ENCODE measurements around the gene RNASEH2B. TPM values are rescaled to one million over a fixed set of nuclear protein-coding genes. Genes with fewer than 3 reads are reported as not detected.

The RNASEH2B gene
- total RNA-seq, 1 experiment from 2014 or later: 60.2 TPM

DNA sequence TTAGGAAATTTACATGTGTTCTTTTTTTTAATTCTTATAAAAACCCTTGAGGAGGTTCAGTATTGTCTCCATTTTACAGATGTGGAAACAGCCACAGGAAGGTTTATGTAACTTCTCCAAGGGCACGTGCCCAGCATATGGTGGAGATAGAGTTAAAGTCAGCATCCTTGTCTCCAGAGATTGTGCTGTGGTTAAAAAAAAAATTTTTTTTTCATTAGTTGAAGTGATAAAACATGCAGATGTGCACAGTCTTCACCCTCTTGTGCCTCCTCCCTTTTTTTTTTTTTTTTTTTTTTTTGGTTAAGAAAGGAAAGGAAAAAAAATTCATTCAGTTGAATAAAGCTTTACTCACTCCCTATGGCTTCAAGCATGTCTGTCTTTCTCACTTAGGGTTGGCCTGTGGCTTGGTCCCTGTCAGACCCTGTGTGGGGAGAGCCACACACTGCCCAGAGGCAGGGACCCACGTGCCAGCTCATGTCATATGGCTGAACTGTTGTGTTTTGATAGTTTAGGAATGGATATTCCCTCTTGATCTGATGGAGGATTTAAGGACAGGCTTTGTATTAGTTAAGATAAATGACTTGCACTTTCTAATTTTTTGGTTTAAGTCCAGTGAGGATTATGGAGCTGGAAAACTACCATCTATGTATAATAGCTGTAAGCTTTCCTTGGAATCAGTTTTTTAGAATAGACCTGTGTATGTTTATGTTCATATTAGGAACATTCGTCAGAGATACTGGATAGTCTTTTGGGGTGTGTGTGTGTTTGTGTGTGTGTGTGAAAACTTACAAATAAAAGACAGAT lies 19.3 kb downstream of the RNASEH2B start:
- no peak overlapping the region for H3K4me3 Mint-ChIP-seq (ENCODE audit: unreplicated experiment)
- peaks cover 8% of the 10 kb centered on the region; the same call in 1 of the 2 replicates for H3K9me3 ChIP-seq
- peaks cover 16% of the 10 kb centered on the region for H3K9me3 Mint-ChIP-seq (ENCODE audit: unreplicated experiment)
- no peaks in the 10 kb centered on the region for H3K36me3 Mint-ChIP-seq (ENCODE audit: insufficient read depth, unreplicated experiment)
- intact Hi-C loops (cut with micrococcal nuclease; ENCODE audit: unreplicated experiment): no loop called here
- CTCF ChIA-PET: no interaction called here
- H3K4me3 ChIP-seq (ENCODE audit: low read depth, low read length): no peak overlapping the region
- no peak overlapping the region for H3K27ac Mint-ChIP-seq (ENCODE audit: unreplicated experiment)
- no peaks in the 10 kb centered on the region for H3K4me1 ChIP-seq
- no TSS peak for BruUV-seq (replicated peaks)
- POLR2A ChIA-PET: no interaction called here
- no peak for DNase-seq
- no peaks in the 10 kb centered on the region for H3K36me3 ChIP-seq (ENCODE audit: control insufficient read depth, insufficient read depth, low read length)
- H3K27me3 Mint-ChIP-seq (ENCODE audit: insufficient read depth, unreplicated experiment): no peaks in the 10 kb centered on the region
- H3K4me1 Mint-ChIP-seq (ENCODE audit: low read depth, unreplicated experiment): no peaks in the 10 kb centered on the region
- TF ChIP-seq, protein P1, sequence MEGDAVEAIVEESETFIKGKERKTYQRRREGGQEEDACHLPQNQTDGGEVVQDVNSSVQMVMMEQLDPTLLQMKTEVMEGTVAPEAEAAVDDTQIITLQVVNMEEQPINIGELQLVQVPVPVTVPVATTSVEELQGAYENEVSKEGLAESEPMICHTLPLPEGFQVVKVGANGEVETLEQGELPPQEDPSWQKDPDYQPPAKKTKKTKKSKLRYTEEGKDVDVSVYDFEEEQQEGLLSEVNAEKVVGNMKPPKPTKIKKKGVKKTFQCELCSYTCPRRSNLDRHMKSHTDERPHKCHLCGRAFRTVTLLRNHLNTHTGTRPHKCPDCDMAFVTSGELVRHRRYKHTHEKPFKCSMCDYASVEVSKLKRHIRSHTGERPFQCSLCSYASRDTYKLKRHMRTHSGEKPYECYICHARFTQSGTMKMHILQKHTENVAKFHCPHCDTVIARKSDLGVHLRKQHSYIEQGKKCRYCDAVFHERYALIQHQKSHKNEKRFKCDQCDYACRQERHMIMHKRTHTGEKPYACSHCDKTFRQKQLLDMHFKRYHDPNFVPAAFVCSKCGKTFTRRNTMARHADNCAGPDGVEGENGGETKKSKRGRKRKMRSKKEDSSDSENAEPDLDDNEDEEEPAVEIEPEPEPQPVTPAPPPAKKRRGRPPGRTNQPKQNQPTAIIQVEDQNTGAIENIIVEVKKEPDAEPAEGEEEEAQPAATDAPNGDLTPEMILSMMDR (IDR thresholded peaks at IDR 0.05; ENCODE audit: insufficient read depth in 1 of 2, low read depth in 1 of 2, low read length in 1 of 2, severe bottlenecking in 1 of 2, unreplicated experiment in 1 of 2): no peak
- no peaks in the 10 kb centered on the region for H3K27me3 ChIP-seq (replicated peaks; ENCODE audit: control insufficient read depth, insufficient read depth, low read length)

DNA sequence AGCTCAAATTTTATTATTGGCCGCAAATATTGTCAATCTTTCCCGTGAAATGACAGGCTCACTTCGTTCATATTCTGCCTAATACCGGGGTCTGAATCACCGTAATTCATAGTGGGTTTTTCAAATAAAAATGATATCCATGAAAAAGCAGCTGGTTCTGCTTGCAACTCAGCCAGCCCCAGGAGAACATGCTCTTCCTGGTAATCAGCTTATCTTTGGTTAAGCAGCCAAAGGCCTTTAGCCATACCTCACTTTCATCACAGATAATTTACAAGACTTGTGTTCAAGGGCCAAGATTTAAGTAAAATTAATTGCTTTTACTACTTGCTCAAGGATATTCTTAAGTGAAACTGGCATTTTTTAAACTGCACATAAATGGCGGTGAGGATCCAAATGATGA lies 22.5 kb downstream of the RNASEH2B start:
- TF ChIP-seq, protein P1 (IDR thresholded peaks at IDR 0.05; ENCODE audit: insufficient read depth in 1 of 2, low read depth in 1 of 2, low read length in 1 of 2, severe bottlenecking in 1 of 2, unreplicated experiment in 1 of 2): no peak
- Histone ChIP-seq H3K36me3 (ENCODE audit: control insufficient read depth, insufficient read depth, low read length) (no peaks in the 10 kb centered on the region), H3K4me1 (no peaks in the 10 kb centered on the region), H3K9me3 (no peaks in the 10 kb centered on the region), H3K27me3 (replicated peaks; ENCODE audit: control insufficient read depth, insufficient read depth, low read length) (no peaks in the 10 kb centered on the region), H3K4me3 (ENCODE audit: low read depth, low read length) (no peak overlapping the region)
- CTCF ChIA-PET: no interaction called here
- no TSS peak for BruUV-seq (replicated peaks)
- Mint-ChIP-seq H3K9me3 (ENCODE audit: unreplicated experiment) (peaks cover 15% of the 10 kb centered on the region), H3K36me3 (ENCODE audit: insufficient read depth, unreplicated experiment) (peaks cover 8% of the 10 kb centered on the region), H3K4me3 (ENCODE audit: unreplicated experiment) (no peak overlapping the region), H3K4me1 (ENCODE audit: low read depth, unreplicated experiment) (no peaks in the 10 kb centered on the region), H3K27me3 (ENCODE audit: insufficient read depth, unreplicated experiment) (no peaks in the 10 kb centered on the region), H3K27ac (ENCODE audit: unreplicated experiment) (no peak overlapping the region)
- intact Hi-C loops (cut with micrococcal nuclease; ENCODE audit: unreplicated experiment): no loop called here
- DNase-seq: no peak
- POLR2A ChIA-PET: no interaction called here

DNA sequence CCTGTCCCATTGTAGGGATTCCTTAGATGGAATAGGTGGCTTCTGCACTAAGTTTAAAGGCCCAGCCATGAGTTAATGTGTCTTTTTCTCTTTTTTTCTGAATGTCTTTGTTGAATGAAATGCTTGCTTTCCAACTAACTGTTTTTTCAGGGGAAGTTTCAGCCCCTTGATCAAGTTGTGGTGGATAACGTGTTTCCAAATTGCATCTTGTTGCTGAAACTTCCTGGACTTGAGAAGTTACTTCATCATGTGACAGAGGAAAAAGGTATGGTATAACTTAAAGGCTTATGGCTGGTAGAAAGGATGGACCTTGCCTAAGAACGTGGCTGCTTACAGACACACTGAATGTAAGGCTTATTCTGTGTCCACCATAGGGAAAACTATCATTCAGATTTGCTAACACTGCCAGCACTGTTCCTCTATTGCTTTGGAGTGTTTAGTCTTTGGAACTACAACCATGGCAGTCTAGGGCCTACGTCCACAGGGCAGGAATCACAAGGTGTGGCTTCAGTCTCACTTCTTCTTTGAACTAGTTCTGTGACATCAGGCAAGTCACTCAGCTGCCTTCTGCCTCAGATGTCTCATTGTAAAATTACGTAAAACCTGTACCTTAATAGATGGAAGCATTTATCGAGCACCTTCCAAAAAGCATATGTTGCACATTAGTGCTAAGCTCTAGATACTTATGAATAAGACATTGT lies 25.3 kb downstream of the RNASEH2B start:
- CTCF ChIA-PET: no interaction called here
- Histone ChIP-seq H3K9me3 (peaks cover 8% of the 10 kb centered on the region; the same call in 1 of the 2 replicates), H3K27me3 (replicated peaks; ENCODE audit: control insufficient read depth, insufficient read depth, low read length) (no peaks in the 10 kb centered on the region), H3K4me1 (no peaks in the 10 kb centered on the region), H3K4me3 (ENCODE audit: low read depth, low read length) (no peak overlapping the region), H3K36me3 (ENCODE audit: control insufficient read depth, insufficient read depth, low read length) (0 out of 2 replicates have a peak, but pooled peaks cover 2% of the 10 kb centered on the region)
- TF ChIP-seq, protein P1 (IDR thresholded peaks at IDR 0.05; ENCODE audit: insufficient read depth in 1 of 2, low read depth in 1 of 2, low read length in 1 of 2, severe bottlenecking in 1 of 2, unreplicated experiment in 1 of 2): no peak
- intact Hi-C loops (cut with micrococcal nuclease; ENCODE audit: unreplicated experiment): no loop called here
- Mint-ChIP-seq H3K9me3 (ENCODE audit: unreplicated experiment) (peaks cover 25% of the 10 kb centered on the region), H3K36me3 (ENCODE audit: insufficient read depth, unreplicated experiment) (peaks cover 21% of the 10 kb centered on the region), H3K27ac (ENCODE audit: unreplicated experiment) (no peak overlapping the region), H3K4me3 (ENCODE audit: unreplicated experiment) (no peak overlapping the region), H3K27me3 (ENCODE audit: insufficient read depth, unreplicated experiment) (no peaks in the 10 kb centered on the region), H3K4me1 (ENCODE audit: low read depth, unreplicated experiment) (no peaks in the 10 kb centered on the region)
- POLR2A ChIA-PET: no interaction called here
- no TSS peak for BruUV-seq (replicated peaks)
- DNase-seq: no peak

All from Caco-2 (cell line).